Uterus (tissue), 2 donors: ENCODE results near the gene METTL1.

ENCODE experiments used
- CTCF ChIP-seq, 4 experiments: fragments of 200-600 bp in 2 of 4; fragments of 450-650 bp in 2 of 4; sonication (generic) in 2 of 4; IDR thresholded peaks; one replicate each; pipeline ENCODE4 v1.5.1; 2016 to 2019; ENCODE audit warnings: antibody characterized with exemption in 4 of 4, mild to moderate bottlenecking in 2 of 4, moderate library complexity in 1 of 4
- POLR2A ChIP-seq, 2 donors: fragments of 450-650 bp; IDR thresholded peaks; one replicate each; pipeline ENCODE4 v1.6.1; 2016; ENCODE audit warnings: antibody characterized with exemption in 2 of 2, mild to moderate bottlenecking in 1 of 2, moderate library complexity in 1 of 2

GRCh38 chr12:57749061-57749460 is 22.8 kb downstream of the METTL1 start:
- TF ChIP-seq CTCF (IDR thresholded peaks at IDR 0.05) (no peak), POLR2A (IDR thresholded peaks at IDR 0.05) (no peak)
